C4-2B (cell line): ENCODE results near the gene OR51B6.
"Not testable (repeated sequence)": the region's sequence is repeated elsewhere in the genome, so short reads cannot be mapped to it uniquely, and the experiment has no call there.

Source experiments
- H3K27ac ChIP-seq: fragments of 450-650 bp; 2 replicates; pipeline ENCODE4 v1.5.1; 2017
- CTCF ChIP-seq: fragments of 450-650 bp; conservative IDR thresholded peaks from 2 replicates; pipeline ENCODE4 v1.5.1; 2017; ENCODE audit warnings: mild to moderate bottlenecking
- ZFX ChIP-seq: fragments of 450-650 bp; IDR thresholded peaks from 2 replicates; pipeline ENCODE4 v1.6.1; 2017

The OR51B6 gene

DNA sequence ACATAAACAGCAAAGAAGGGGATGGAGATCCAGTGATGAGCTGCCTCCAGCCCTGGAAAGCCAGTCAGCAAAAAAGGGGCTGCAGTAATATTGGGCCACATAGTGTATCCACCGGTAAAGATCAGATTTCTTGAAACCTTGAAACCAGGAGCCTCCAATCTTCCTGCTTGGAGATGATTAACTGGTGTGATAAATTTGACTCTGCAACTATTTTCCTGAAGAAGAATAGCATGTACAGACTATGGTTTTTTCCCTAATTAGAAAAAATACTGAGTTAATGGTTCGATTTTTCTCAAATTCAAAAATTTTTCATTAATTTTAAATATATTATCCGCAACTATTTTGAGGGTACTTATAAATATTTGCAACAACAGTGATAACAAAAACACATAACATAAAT is 27.1 kb upstream of the OR51B6 start, which contains the start of gene OR51B2:
TSS of gene OR51B2 (minus strand) at position 101 of the 400 bp plus-strand sequence. CDS start at position 101, 0 bp downstream.
- TF ChIP-seq ZFX (no peak), CTCF (no peak)
- no peak within 1 kb of the TSS for H3K27ac ChIP-seq

- TF ChIP-seq CTCF (no peak), ZFX (no peak)
- no peak overlapping the region for H3K27ac ChIP-seq
Observed at GRCh38 chr11:5335170-5335569, 16.1 kb upstream of the OR51B6 start.

GRCh38 chr11:5336331-5336730 is 15.0 kb upstream of the OR51B6 start:
- TF ChIP-seq ZFX (no peak), CTCF (no peak)
- H3K27ac ChIP-seq: no peak overlapping the region

- not testable (repeated sequence) for H3K27ac ChIP-seq
Observed at GRCh38 chr11:5337253-5337652, 14.1 kb upstream of the OR51B6 start.

GRCh38 chr11:5339771-5340322 is 11.5 kb upstream of the OR51B6 start:
- TF ChIP-seq ZFX (no peak), CTCF (no peak)
- H3K27ac ChIP-seq: no peak overlapping the region

DNA sequence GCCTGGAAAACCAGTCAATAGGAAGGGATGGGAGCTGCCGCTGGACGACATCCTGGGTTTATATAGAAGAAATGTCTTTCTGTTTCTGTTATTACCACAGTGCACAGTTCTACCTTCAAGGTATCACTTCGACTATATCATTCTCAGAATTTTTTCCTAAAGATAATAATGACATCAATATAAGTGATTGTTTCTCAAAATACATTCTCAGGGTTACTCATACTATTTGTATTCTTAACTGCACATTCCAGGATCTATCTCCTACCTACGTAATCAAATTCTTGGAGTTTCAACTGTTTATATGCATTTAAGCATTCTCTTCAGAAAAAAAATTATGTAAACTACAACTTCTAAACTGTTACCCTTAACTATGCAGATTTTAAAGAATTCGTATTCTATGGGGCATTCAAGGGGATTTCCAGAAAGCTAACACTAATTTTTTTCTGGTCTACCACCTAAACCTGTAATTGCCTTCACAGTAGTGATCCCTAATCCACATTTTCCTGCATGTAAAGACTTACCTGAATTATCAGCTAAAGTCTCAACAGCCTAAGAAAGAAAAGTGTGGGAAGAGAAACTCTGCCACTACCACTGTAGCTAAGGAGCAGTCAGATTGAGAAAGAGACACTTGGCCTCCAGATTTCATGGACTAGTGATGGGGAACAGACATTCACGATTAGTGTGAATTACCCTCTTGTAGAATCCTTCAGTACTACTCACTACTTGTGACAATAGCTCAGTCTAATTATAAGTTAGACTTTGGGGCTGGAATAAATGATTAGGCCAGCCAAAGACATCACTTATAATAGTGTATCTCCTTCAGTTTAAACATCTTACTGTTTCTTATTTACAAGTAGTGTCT is 7.6 kb upstream of the OR51B6 start, which contains the start of gene OR51B5:
TSS of gene OR51B5 (minus strand) at position 51 of the 862 bp plus-strand sequence. CDS start at position 51, 0 bp downstream.
- TF ChIP-seq ZFX (no peak), CTCF (no peak)
- no peak within 1 kb of the TSS for H3K27ac ChIP-seq

DNA sequence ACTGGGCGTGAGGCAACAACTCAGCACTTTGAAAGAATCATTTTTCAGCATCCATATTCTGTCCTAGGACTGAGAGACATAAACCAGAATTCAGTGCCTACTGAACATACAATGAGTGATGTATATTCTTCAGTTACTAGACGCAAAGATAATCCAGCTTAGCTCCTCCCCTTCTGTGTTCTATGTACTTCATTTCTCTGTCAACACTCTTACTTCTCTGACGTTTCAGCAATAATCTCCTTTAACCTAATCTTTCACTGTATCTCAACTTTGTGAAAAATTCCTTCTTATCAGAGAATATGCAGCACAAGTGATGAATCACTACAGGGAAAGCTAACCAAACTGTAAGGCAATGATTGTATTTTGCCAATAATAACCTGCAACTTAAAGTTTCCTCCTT is 5.5 kb upstream of the OR51B6 start:
- H3K27ac ChIP-seq: no peak overlapping the region
- TF ChIP-seq ZFX (no peak), CTCF (no peak)
